ENCODE measurements around the gene SCGB3A2. TPM values are rescaled to one million over a fixed set of nuclear protein-coding genes. Genes with fewer than 3 reads are reported as not detected.

Gene SCGB3A2
- polyA plus RNA-seq, 1 donor (not counting 4 experiments of a cell fraction or from before 2014, with no cell fraction given) = not detected

GRCh38 chr5:147842869-147843268, 35.6 kb upstream of the SCGB3A2 start:
- Histone ChIP-seq H3K9me3 (ENCODE audit: control insufficient read depth, low read depth, low read length) (no peaks in the 10 kb centered on the region), H3K9me1 (ENCODE audit: control insufficient read depth, extremely low read depth, insufficient read depth, low read length) (no peaks in the 10 kb centered on the region), H3K27me3 (ENCODE audit: control insufficient read depth, extremely low read depth, insufficient read depth, low read length) (no peaks in the 10 kb centered on the region), H3K27ac (ENCODE audit: control insufficient read depth, insufficient read depth, low read length) (no peak overlapping the region), H3K9ac (ENCODE audit: control insufficient read depth, extremely low read depth, insufficient read depth, low read length) (no peak overlapping the region), H2AFZ (ENCODE audit: control insufficient read depth, low read length) (no peak overlapping the region), H3K4me1 (ENCODE audit: control insufficient read depth, extremely low read depth, insufficient read depth, low read length) (no peaks in the 10 kb centered on the region), H3K36me3 (ENCODE audit: control insufficient read depth in 2 of 2, extremely low read depth in 1 of 2, insufficient read depth in 2 of 2, low read length in 2 of 2) (no peaks in the 10 kb centered on the region), H3K79me2 (ENCODE audit: control insufficient read depth, insufficient read depth, low read length) (no peaks in the 10 kb centered on the region), H4K20me1 (ENCODE audit: control insufficient read depth, extremely low read depth, insufficient read depth, low read length) (no peaks in the 10 kb centered on the region), H3K4me3 (ENCODE audit: control insufficient read depth in 2 of 3, extremely low read depth in 1 of 3, insufficient read depth in 2 of 3, low read depth in 1 of 3, low read length in 3 of 3) (no peak overlapping the region), H3K4me2 (ENCODE audit: control insufficient read depth, extremely low read depth, insufficient read depth, low read depth, low read length) (no peak overlapping the region)
- dilution Hi-C loops (cut with MboI; ENCODE audit: extremely low pct_ligation_motif_present, low sequenced_read_pairs) = no loop called here
- no peak for FAIRE-seq
- TF ChIP-seq, protein P1, sequence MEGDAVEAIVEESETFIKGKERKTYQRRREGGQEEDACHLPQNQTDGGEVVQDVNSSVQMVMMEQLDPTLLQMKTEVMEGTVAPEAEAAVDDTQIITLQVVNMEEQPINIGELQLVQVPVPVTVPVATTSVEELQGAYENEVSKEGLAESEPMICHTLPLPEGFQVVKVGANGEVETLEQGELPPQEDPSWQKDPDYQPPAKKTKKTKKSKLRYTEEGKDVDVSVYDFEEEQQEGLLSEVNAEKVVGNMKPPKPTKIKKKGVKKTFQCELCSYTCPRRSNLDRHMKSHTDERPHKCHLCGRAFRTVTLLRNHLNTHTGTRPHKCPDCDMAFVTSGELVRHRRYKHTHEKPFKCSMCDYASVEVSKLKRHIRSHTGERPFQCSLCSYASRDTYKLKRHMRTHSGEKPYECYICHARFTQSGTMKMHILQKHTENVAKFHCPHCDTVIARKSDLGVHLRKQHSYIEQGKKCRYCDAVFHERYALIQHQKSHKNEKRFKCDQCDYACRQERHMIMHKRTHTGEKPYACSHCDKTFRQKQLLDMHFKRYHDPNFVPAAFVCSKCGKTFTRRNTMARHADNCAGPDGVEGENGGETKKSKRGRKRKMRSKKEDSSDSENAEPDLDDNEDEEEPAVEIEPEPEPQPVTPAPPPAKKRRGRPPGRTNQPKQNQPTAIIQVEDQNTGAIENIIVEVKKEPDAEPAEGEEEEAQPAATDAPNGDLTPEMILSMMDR (optimal IDR thresholded peaks at IDR 0.05 in 1 of 3, IDR thresholded peaks at IDR 0.05 in 1 of 3, conservative IDR thresholded peaks at IDR 0.05 in 1 of 3; ENCODE audit: extremely low read depth in 1 of 3, insufficient read depth in 2 of 3, low read length in 3 of 3) = no peak
- TF ChIP-seq EZH2 (IDR thresholded peaks at IDR 0.05; ENCODE audit: low read length) = no peak
- no peak for DNase-seq (ENCODE audit: low read depth, low spot score)

DNA sequence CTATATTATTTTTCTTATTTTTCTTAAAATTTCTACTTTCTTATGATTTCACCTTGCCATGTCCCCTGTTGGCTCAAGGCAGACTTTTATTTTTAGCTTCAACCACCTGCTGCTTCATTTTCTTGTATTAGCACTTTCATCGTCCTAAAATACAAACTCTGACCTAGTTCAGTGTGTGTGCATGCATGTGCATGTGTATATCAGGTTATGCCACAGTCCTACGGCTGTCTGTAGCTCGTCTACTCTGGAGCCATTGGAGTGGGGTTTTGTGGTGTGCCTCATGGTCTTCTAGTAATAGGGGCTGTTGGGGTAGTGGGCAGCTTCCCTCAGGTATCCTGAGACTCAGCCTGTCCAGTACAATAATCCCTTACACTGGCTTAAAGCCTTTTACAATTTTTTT, 33.7 kb upstream of the SCGB3A2 start:
- no peak overlapping the region for H3K4me2 ChIP-seq (ENCODE audit: control insufficient read depth, extremely low read depth, insufficient read depth, low read depth, low read length)
- no peak for TF ChIP-seq EZH2 (IDR thresholded peaks at IDR 0.05; ENCODE audit: low read length)
- TF ChIP-seq, protein P1 (optimal IDR thresholded peaks at IDR 0.05 in 1 of 3, IDR thresholded peaks at IDR 0.05 in 1 of 3, conservative IDR thresholded peaks at IDR 0.05 in 1 of 3; ENCODE audit: extremely low read depth in 1 of 3, insufficient read depth in 2 of 3, low read length in 3 of 3) = no peak

More for the DNA sequence above, 33.7 kb upstream of the SCGB3A2 start:
- dilution Hi-C loops (cut with MboI; ENCODE audit: extremely low pct_ligation_motif_present, low sequenced_read_pairs) = no loop called here
- Histone ChIP-seq H3K27ac (ENCODE audit: control insufficient read depth, insufficient read depth, low read length) (no peak overlapping the region), H3K79me2 (ENCODE audit: control insufficient read depth, insufficient read depth, low read length) (no peaks in the 10 kb centered on the region), H3K36me3 (ENCODE audit: control insufficient read depth in 2 of 2, extremely low read depth in 1 of 2, insufficient read depth in 2 of 2, low read length in 2 of 2) (no peaks in the 10 kb centered on the region), H3K9me3 (ENCODE audit: control insufficient read depth, low read depth, low read length) (no peaks in the 10 kb centered on the region), H3K9me1 (ENCODE audit: control insufficient read depth, extremely low read depth, insufficient read depth, low read length) (no peaks in the 10 kb centered on the region), H3K27me3 (ENCODE audit: control insufficient read depth, extremely low read depth, insufficient read depth, low read length) (no peaks in the 10 kb centered on the region), H4K20me1 (ENCODE audit: control insufficient read depth, extremely low read depth, insufficient read depth, low read length) (no peaks in the 10 kb centered on the region), H3K9ac (ENCODE audit: control insufficient read depth, extremely low read depth, insufficient read depth, low read length) (no peak overlapping the region), H3K4me3 (ENCODE audit: control insufficient read depth in 2 of 3, extremely low read depth in 1 of 3, insufficient read depth in 2 of 3, low read depth in 1 of 3, low read length in 3 of 3) (no peak overlapping the region), H2AFZ (ENCODE audit: control insufficient read depth, low read length) (no peak overlapping the region), H3K4me1 (ENCODE audit: control insufficient read depth, extremely low read depth, insufficient read depth, low read length) (no peaks in the 10 kb centered on the region)
- DNase-seq (ENCODE audit: low read depth, low spot score) = no peak
- no peak for FAIRE-seq
